RWPE2 (cell line): ENCODE results near the gene TSKU.

Experiments
- ATAC-seq: fragments of 200-7000 bp; cut with Tn5 transposase; 3 replicates; pipeline ENCODE4 v1.9.1; 2021; ENCODE audit warnings: low read depth
- DNase-seq: peaks from one replicate; pipeline ENCODE4 v3.0.0-alpha.2; 2020; ENCODE audit warnings: low spot score
- H3K27ac ChIP-seq: fragments of 450-650 bp; 2 replicates; pipeline ENCODE4 v1.5.1; 2017; ENCODE audit warnings: mild to moderate bottlenecking; ENCODE audit not compliant: poor library complexity, severe bottlenecking
- H3K27me3 ChIP-seq: fragments of 250-450 bp; sonication (Bioruptor Pico); 2 replicates; pipeline ENCODE4 v1.5.1; 2021; ENCODE audit warnings: mild to moderate bottlenecking, moderate library complexity; ENCODE audit not compliant: insufficient read depth, poor library complexity, severe bottlenecking
- H3K36me3 ChIP-seq: fragments of 250-450 bp; sonication (Bioruptor Pico); 2 replicates; pipeline ENCODE4 v1.5.1; 2020; ENCODE audit warnings: low read depth, mild to moderate bottlenecking, moderate library complexity
- H3K4me1 ChIP-seq: fragments of 250-450 bp; sonication (Bioruptor Pico); 2 replicates; pipeline ENCODE4 v1.5.1; 2021; ENCODE audit warnings: mild to moderate bottlenecking, moderate library complexity; ENCODE audit not compliant: insufficient read depth, poor library complexity, severe bottlenecking
- H3K4me3 ChIP-seq: fragments of 250-450 bp; sonication (Bioruptor Pico); 2 replicates; pipeline ENCODE4 v1.5.1; 2021; ENCODE audit warnings: mild to moderate bottlenecking, moderate library complexity; ENCODE audit not compliant: severe bottlenecking
- H3K9me3 ChIP-seq: fragments of 250-450 bp; sonication (Bioruptor Pico); 2 replicates; pipeline ENCODE4 v1.5.1; 2021; ENCODE audit warnings: mild to moderate bottlenecking, moderate library complexity; ENCODE audit not compliant: severe bottlenecking
- TF ChIP-seq, protein P1 (sequence below): fragments of 450-650 bp; IDR thresholded peaks from one replicate; pipeline ENCODE4 v1.5.1; 2017; ENCODE audit warnings: mild to moderate bottlenecking, moderate library complexity; ENCODE audit not compliant: poor library complexity, severe bottlenecking

Gene TSKU

DNA sequence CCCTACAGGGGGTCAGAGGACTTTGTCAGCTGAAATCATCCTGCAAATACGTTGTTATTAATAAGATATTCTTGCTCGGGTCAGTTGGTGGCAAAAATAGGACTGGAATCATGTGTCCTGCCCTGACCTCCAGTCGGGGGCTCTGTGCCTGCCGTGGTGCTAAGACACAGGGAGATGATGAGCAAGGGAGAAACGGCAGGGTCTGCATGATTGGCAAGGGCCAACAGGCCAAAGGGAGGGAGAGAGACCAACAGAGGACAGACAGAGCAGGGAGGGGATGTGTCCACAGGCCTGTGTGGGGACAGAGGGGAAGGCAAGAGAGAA is 10.4 kb upstream of the TSKU start:
- Histone ChIP-seq H3K4me1 (peaks cover 29% of the 10 kb centered on the region), H3K27me3 (no peaks in the 10 kb centered on the region)

DNA sequence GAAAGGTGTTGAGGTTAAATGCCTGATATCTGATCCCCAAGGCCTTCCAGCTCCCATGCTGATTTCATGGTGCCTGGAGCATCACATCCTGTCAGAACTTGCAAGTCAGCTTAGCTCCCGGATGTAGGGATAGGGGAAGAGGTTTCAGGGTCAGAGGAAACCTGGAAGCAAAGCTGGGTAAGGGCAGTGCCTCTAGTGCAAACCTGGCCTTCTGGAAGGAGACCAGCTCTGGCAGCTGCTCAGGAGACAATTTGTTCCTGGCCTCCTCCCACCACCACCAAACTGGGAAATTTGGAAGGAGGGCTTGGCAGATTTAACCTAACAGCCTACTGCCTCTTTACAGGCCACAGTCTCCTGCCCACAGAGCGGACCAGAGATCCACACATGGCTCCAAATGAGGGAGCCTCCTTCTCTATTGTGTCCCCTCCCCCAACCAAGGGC is 9.2 kb upstream of the TSKU start:
- H3K27ac ChIP-seq: peak overlapping the region; percentile 37
- peaks cover 25% of the 10 kb centered on the region for H3K4me1 ChIP-seq

More for the DNA sequence above, 10.4 kb upstream of the TSKU start:
- Histone ChIP-seq H3K4me3 (no peak overlapping the region), H3K9me3 (peaks cover 13% of the 10 kb centered on the region), H3K27ac (no peak overlapping the region), H3K36me3 (no peaks in the 10 kb centered on the region)
- no peak for ATAC-seq
- TF ChIP-seq, protein P1, sequence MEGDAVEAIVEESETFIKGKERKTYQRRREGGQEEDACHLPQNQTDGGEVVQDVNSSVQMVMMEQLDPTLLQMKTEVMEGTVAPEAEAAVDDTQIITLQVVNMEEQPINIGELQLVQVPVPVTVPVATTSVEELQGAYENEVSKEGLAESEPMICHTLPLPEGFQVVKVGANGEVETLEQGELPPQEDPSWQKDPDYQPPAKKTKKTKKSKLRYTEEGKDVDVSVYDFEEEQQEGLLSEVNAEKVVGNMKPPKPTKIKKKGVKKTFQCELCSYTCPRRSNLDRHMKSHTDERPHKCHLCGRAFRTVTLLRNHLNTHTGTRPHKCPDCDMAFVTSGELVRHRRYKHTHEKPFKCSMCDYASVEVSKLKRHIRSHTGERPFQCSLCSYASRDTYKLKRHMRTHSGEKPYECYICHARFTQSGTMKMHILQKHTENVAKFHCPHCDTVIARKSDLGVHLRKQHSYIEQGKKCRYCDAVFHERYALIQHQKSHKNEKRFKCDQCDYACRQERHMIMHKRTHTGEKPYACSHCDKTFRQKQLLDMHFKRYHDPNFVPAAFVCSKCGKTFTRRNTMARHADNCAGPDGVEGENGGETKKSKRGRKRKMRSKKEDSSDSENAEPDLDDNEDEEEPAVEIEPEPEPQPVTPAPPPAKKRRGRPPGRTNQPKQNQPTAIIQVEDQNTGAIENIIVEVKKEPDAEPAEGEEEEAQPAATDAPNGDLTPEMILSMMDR: no peak
- DNase-seq: no peak

DNA sequence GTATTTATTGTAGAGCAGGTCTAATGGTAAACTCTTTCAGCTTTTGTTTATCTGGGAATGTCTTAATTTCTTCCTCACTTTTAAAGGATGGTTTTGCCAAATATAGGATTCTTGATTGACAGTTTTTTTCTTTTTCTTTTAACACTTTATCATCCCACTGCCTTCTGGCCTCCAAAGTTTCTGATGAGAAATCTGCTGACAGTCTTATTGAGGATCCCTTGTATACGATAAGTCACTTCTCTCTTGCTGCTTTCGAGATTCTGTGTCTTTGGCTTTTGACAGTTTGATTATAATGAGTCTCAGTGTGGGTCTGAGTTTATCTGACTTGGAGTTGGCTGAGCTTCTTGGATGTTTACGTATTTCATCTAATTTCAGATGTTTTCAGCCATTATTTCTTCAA is 6.7 kb upstream of the TSKU start:
- no peak for DNase-seq
- no peaks in the 10 kb centered on the region for H3K36me3 ChIP-seq
- TF ChIP-seq, protein P1: no peak

More for the DNA sequence above, 9.2 kb upstream of the TSKU start:
- Histone ChIP-seq H3K36me3 (no peaks in the 10 kb centered on the region), H3K27me3 (no peaks in the 10 kb centered on the region), H3K9me3 (peaks cover 13% of the 10 kb centered on the region), H3K4me3 (no peak overlapping the region)
- ATAC-seq: no peak
- DNase-seq: no peak
- TF ChIP-seq, protein P1: no peak

DNA sequence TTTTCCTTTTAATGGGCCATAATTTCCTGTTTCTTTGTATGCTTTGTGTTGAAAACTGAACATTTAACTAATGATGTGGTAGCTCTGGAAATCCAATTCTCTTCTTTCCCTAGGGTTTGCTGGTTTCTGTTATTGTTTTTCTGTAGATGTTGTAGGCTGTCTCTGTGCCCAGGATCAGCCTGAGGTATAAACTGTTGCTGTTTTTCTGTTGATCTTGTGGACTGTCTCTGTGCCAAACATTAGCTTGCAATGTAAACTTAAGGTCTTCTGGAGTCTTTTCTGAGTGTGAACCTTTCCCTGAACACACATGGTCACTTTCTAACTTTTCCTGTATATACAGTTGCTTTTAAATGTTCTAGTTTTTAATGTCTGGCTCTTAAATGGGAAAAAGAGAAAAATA is 5.9 kb upstream of the TSKU start:
- Histone ChIP-seq H3K27me3 (no peaks in the 10 kb centered on the region), H3K27ac (no peak overlapping the region), H3K9me3 (peaks cover 13% of the 10 kb centered on the region), H3K36me3 (no peaks in the 10 kb centered on the region), H3K4me1 (peaks cover 13% of the 10 kb centered on the region), H3K4me3 (no peak overlapping the region)
- DNase-seq: no peak
- TF ChIP-seq, protein P1: no peak
- no peak for ATAC-seq

More for the DNA sequence above, 6.7 kb upstream of the TSKU start:
- Histone ChIP-seq H3K4me1 (peaks cover 9% of the 10 kb centered on the region), H3K4me3 (no peak overlapping the region), H3K27me3 (no peaks in the 10 kb centered on the region), H3K27ac (no peak overlapping the region), H3K9me3 (peaks cover 13% of the 10 kb centered on the region)
- ATAC-seq: no peak

DNA sequence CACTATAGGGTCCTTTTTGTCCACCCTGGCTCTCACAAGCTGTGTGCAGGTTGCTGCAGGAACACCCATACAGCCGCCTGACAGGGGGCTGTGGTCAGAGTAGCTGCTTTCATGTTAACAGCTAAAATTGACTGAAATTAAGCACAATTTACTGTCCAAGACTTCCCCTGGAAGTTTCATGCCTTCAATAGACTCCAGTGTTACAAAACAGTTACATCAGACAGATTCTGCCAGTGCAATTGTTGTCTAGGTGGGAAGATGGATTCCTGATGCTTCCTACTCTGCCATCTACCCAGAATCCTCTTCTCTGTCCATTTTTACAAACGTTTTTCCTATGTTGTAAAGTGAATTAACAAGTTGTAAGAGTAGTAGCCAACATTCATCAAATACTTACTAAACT is 5.3 kb upstream of the TSKU start:
- TF ChIP-seq, protein P1: no peak
- Histone ChIP-seq H3K4me1 (peaks cover 13% of the 10 kb centered on the region), H3K27ac (no peak overlapping the region)

More for the DNA sequence above, 5.3 kb upstream of the TSKU start:
- H3K9me3 ChIP-seq: peaks cover 13% of the 10 kb centered on the region
- no peaks in the 10 kb centered on the region for H3K36me3 ChIP-seq
- no peak for ATAC-seq
- no peak overlapping the region for H3K4me3 ChIP-seq
- no peak for DNase-seq
- no peaks in the 10 kb centered on the region for H3K27me3 ChIP-seq
